ENCODE results near the gene CC2D1A.

- TF ChIP-seq RAD21 (IDR thresholded peaks at IDR 0.05; ENCODE audit: low read depth) (no peak), MAX (IDR thresholded peaks at IDR 0.05) (no peak), EGR1 (IDR thresholded peaks at IDR 0.05) (no peak), REST (IDR thresholded peaks at IDR 0.05; ENCODE audit: low read depth) (no peak), CREB1 (IDR thresholded peaks at IDR 0.05; ENCODE audit: low read depth) (no peak), YY1 (IDR thresholded peaks at IDR 0.05; ENCODE audit: low read depth) (no peak), EP300 (IDR thresholded peaks at IDR 0.05; ENCODE audit: borderline replicate concordance) (no peak), CEBPB (IDR thresholded peaks at IDR 0.05) (no peak), TAF1 (IDR thresholded peaks at IDR 0.05; ENCODE audit: low read depth) (no peak), FOXM1 (IDR thresholded peaks at IDR 0.05; ENCODE audit: borderline replicate concordance, low read depth) (no peak), NFIC (IDR thresholded peaks at IDR 0.05) (no peak), USF1 (IDR thresholded peaks at IDR 0.05) (no peak), TEAD4 (IDR thresholded peaks at IDR 0.05) (no peak), ZBTB7A (IDR thresholded peaks at IDR 0.05; ENCODE audit: low read depth) (no peak)
Measured at GRCh38 chr19:13906910-13907309, 909 bp downstream of the CC2D1A start.

All from Ishikawa (cell line).